ENCODE results near the gene NUDC. TPM values are rescaled to one million over a fixed set of nuclear protein-coding genes. Genes with fewer than 3 reads are reported as not detected.

NUDC gene
- total RNA-seq: 31.4 TPM

GRCh38 chr1:26921540-26922430, at the start of gene NUDC:
Gene NUDC (plus strand): TSS chr1:26921743. CDS start chr1:26921849, 106 bp downstream.

DNA sequence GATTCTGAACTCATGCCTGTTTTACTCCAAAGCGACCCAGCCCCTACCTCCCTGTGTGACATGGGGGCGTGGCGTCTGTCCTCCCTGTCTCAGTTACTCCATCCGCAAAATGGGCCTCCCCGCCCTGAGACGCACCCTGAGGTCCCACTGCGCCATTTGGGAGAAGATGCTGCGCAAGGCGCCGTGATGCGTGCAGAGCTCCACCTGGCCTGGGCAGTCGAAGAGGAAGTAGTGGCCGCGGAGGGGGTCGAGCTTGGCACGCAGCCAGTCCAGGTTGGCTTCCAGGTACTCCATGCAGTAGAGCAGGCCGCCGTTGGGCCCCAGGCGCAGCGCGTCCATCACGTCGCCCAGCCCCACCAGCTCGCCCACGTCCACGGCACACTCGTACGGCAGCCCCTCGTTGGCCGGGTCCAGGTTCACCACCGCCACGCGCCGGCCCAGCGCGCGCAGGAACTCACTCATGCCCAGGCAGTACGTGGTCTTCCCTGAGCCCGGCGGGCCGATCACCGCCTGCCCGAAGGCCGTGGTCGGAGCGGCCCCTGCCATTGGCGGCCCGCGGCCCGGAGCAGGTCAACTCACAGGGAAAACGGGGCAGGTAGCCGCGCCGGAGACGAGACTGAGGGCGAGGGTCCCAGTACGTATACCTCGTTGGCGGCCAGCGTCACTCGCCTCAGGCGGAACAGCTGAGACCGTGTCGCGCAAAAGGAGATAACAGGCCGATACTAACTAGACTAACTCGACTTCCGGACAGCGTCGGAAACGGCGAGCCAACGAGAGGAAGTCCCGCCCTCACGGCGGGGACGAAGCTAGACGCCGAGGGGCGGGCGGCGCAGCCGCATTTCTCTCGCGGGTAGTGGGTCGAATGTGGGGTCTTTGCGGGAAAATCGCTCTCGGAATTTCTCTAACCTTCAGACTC, 31.7 kb upstream of the NUDC start, which contains the start of gene GPN2:
Gene GPN2 (minus strand): TSS at position 733 of the 916 bp plus-strand sequence. CDS start 187 bp downstream, at position 546.

DNA sequence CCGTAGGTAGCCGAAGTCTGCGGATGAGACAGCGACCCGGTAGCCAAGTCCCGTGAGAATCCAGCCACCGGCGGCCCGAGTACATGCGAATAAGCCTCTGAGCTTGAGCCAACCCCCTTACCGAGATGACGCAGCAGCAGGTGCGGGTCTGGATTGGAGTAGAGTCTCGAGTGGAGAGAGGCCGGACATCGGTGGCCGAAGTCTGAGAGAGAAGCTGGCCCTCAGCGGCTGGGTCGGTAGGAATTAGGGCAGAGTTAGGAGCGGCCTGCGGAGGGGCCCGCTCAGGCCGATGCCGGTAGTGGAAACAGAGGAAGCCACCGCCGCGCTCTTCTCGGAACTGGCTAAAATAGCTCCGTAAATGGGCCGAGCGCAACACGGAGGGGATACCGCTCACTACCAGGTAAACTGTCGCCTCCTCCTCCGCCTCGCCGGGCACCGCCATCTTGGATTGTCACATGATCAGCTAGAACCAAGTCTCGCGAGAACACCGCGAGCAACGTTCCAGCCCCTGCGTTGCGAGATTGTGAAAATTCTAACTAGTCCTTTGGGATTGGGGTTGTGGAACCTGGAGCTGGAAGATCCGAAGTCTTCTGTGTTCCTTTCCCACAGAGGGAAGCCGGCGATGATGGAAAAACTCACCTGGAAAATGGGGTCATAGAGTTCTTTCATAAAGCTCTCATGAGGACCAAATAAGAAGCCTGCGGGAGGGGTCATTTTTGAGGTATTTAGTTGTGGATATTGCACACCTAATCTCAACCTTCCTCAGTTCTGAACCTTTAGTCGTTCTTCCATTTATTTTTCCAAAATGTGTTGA, 21.3 kb upstream of the NUDC start, which contains the start of gene GPATCH3:
Gene GPATCH3 (minus strand): TSS at position 467 of the 814 bp plus-strand sequence. CDS start 25 bp downstream, at position 442.

GRCh38 chr1:26913754-26914619, 7.6 kb upstream of the NUDC start, which contains the start of gene NR0B2:
Gene NR0B2 (minus strand): TSS chr1:26913975. CDS start chr1:26913940, 35 bp downstream.

GRCh38 chr1:26959722-26960624, 38.4 kb downstream of the NUDC start, which contains the start of gene KDF1:
Gene KDF1 (minus strand): TSS chr1:26960468. CDS start chr1:26952380, 8,088 bp downstream.

DNA sequence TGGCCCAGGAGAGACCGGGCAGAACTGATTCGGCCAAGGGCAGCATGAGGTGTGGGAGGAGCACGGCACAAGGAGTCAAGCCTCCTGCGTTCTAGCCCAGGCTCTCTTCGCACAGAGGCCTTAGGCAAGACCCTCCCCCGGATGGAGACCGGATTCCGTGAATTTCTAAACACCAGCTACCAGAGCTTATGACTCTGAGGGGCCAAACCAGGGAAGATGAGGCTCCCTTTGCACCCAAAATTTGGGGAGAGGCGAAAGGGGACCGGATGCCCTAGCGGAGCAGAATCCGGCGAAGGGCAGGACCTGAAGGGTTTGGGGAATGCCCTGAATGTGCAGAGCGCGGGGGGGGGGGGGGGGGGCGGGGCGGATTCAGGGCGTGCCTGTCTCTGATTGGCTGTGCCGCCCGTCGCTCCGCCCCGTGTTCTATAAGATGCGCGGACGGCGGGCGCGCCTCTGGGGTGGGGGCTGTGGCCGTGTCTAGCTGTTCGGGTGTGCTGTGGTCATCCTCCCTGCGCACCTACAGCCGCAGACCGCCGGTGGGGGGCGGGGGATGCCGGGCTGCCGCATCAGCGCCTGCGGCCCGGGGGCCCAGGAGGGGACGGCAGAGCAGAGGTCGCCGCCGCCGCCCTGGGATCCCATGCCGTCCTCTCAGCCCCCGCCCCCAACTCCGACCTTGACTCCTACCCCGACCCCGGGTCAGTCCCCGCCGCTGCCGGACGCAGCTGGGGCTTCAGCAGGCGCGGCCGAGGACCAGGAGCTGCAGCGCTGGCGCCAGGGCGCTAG, 71.9 kb downstream of the NUDC start, which contains the start of gene TRNP1:
Gene TRNP1 (plus strand): TSS at position 456 of the 783 bp plus-strand sequence. CDS start 95 bp downstream, at position 551.

Other genes starting within 250 kb of the NUDC start
- 84.6 TPM for gene ARID1A, start 225.7 kb upstream of the NUDC start, total RNA-seq
- 11.0 TPM for gene PIGV, start 133.8 kb upstream of the NUDC start, total RNA-seq
- gene ZDHHC18, start 95.1 kb upstream of the NUDC start, total RNA-seq: 20.8 TPM
- 8.5 TPM for gene SFN, start 58.6 kb upstream of the NUDC start, total RNA-seq
- gene GPN2, start 31.5 kb upstream of the NUDC start, total RNA-seq: 15.1 TPM
- 13.9 TPM for gene GPATCH3, start 21.3 kb upstream of the NUDC start, total RNA-seq
- gene NR0B2, start 7.8 kb upstream of the NUDC start, total RNA-seq: not detected
- gene KDF1, start 38.7 kb downstream of the NUDC start, total RNA-seq: 0.27 TPM
- gene TRNP1, start 71.9 kb downstream of the NUDC start, total RNA-seq: 20.7 TPM
- gene TENT5B, start 91.1 kb downstream of the NUDC start, total RNA-seq: 2.1 TPM
- 8.5 TPM for gene SLC9A1, start 233.4 kb downstream of the NUDC start, total RNA-seq